K562 (cell line): ENCODE measurements around the gene TRDMT1. TPM values are rescaled to one million over a fixed set of nuclear protein-coding genes. Genes with fewer than 3 reads are reported as not detected.

Experiments used
- ATAC-seq: fragments of 200-7000 bp; cut with Tn5 transposase; 3 replicates; pipeline ENCODE4 v1.9.1; 2020; ENCODE audit warnings: moderate library complexity
- BruUV-seq: library from RNA; stranded (reverse); fragments of 400-500 nt; replicated peaks from 2 replicates; lab custom pipeline; 2021; lab: Mats Ljungman, UMichigan
- CTCF ChIA-PET: fragments of 300-600 bp; formaldehyde crosslinking; extraction: SDS; loops from one replicate; lab custom pipeline; 2021; ENCODE audit warnings: low intra/inter-chr PET ratio; lab: Yijun Ruan, JAX
- POLR2A ChIA-PET: fragments of 300-600, 350-650 bp; sonication (Branson Sonifier 250); formaldehyde crosslinking; extraction: SDS; loops from one replicate; lab custom pipeline; 2021; ENCODE audit warnings: antibody characterized with exemption, inconsistent platforms; lab: Yijun Ruan, JAX
- DNase-seq, 4 experiments: peaks; one replicate each; pipeline versions ENCODE4 v3.0.0 to v3.0.0-alpha.2; 2011 to 2018; ENCODE audit warnings: low spot score in 3 of 4, mixed read lengths in 3 of 4; ENCODE audit errors: extremely low read depth in 1 of 4
- FAIRE-seq: peaks from 2 replicates; lab custom pipeline; 2011; peaks lifted over from hg19 to GRCh38; lab: Jason Lieb, UNC
- H2AFZ ChIP-seq: 2 replicates; pipeline ENCODE4 v1.6.0; 2011; ENCODE audit warnings: low read depth, low read length, control low read depth, inconsistent platforms
- H3K27ac ChIP-seq: fragments of 200-600 bp; 3 replicates; pipeline ENCODE4 v1.8.0; 2011; ENCODE audit warnings: low read depth, mild to moderate bottlenecking, control low read depth, inconsistent platforms, low read length, moderate library complexity, mixed read lengths; ENCODE audit errors: extremely low read depth
- H3K27me3 ChIP-seq, 2 experiments: fragments of 300-600 bp in 1 of 2; 2 replicates in 1 of 2; 3 replicates in 1 of 2; pipeline versions ENCODE4 v1.6.0 to v1.8.0; 2011; ENCODE audit warnings: inconsistent platforms in 2 of 2, low read length in 2 of 2, mild to moderate bottlenecking in 1 of 2, mixed read lengths in 1 of 2, moderate library complexity in 1 of 2; ENCODE audit not compliant: control insufficient read depth in 2 of 2, insufficient read depth in 2 of 2
- H3K36me3 ChIP-seq: fragments of 300-600 bp; 3 replicates; pipeline ENCODE4 v1.8.0; 2011; ENCODE audit warnings: mild to moderate bottlenecking, low read length, inconsistent platforms; ENCODE audit not compliant: control insufficient read depth, insufficient read depth
- H3K4me1 ChIP-seq, 2 experiments: fragments of 200-600 bp in 1 of 2; replicated peaks in 1 of 2; 2 replicates in 1 of 2; 3 replicates in 1 of 2; pipeline versions ENCODE4 v1.5.1 to v1.8.0; 2011; ENCODE audit warnings: inconsistent platforms in 2 of 2, low read length in 2 of 2, mild to moderate bottlenecking in 1 of 2, mixed read lengths in 1 of 2, moderate library complexity in 1 of 2; ENCODE audit not compliant: control insufficient read depth in 2 of 2, insufficient read depth in 2 of 2
- H3K4me2 ChIP-seq: 2 replicates; pipeline ENCODE4 v1.6.1; 2011; ENCODE audit warnings: low read length, control low read depth, inconsistent platforms, mixed read lengths; ENCODE audit not compliant: insufficient read depth
- H3K4me3 ChIP-seq: fragments of 200-600 bp; sonication (generic), shearing (Covaris generic); 2 replicates; pipeline ENCODE4 v1.5.1; 2016; ENCODE audit warnings: control low read depth, inconsistent platforms
- H3K79me2 ChIP-seq: fragments of 200-600 bp; 3 replicates; pipeline ENCODE4 v1.8.0; 2011; ENCODE audit warnings: low read length, inconsistent platforms; ENCODE audit not compliant: control insufficient read depth, insufficient read depth
- H3K9ac ChIP-seq, 2 experiments: 2 replicates each; pipeline versions ENCODE4 v1.6.0 to v1.6.1; 2011; ENCODE audit warnings: low read depth in 2 of 2, low read length in 2 of 2, control low read depth in 1 of 2, inconsistent platforms in 1 of 2, mild to moderate bottlenecking in 1 of 2, mixed read lengths in 1 of 2; ENCODE audit not compliant: insufficient read depth in 1 of 2
- H3K9me1 ChIP-seq: one replicate; pipeline ENCODE4 v1.6.0; 2011; ENCODE audit warnings: inconsistent platforms, mild to moderate bottlenecking, low read length, moderate library complexity; ENCODE audit not compliant: control insufficient read depth, insufficient read depth
- H3K9me3 ChIP-seq: replicated peaks from 2 replicates; pipeline ENCODE4 v1.5.1; 2011; ENCODE audit warnings: low read depth, low read length, inconsistent platforms; ENCODE audit not compliant: control insufficient read depth, insufficient read depth
- H4K20me1 ChIP-seq: replicated peaks from 2 replicates; pipeline ENCODE4 v1.6.1; 2011; ENCODE audit warnings: low read length, inconsistent platforms, mixed read lengths; ENCODE audit not compliant: control insufficient read depth, insufficient read depth
- CEBPB ChIP-seq: fragments of 450-650 bp; IDR thresholded peaks from 2 replicates; pipeline ENCODE4 v1.6.1; 2016; ENCODE audit warnings: missing genetic modification characterization, missing compliant biosample characterization
- E2F6 ChIP-seq, 2 experiments: IDR thresholded peaks; 2 replicates each; pipeline ENCODE4 v1.6.1; 2011; ENCODE audit warnings: borderline replicate concordance in 1 of 2, control low read depth in 1 of 2, low read depth in 1 of 2, low read length in 1 of 2, mild to moderate bottlenecking in 1 of 2, mixed read lengths in 1 of 2, moderate library complexity in 1 of 2; ENCODE audit not compliant: insufficient read depth in 1 of 2, insufficient read length in 1 of 2, poor library complexity in 1 of 2, severe bottlenecking in 1 of 2; ENCODE audit errors: extremely low read depth in 1 of 2
- FOXK2 ChIP-seq, 2 experiments: fragments of 450-650 bp; IDR thresholded peaks in 1 of 2; conservative IDR thresholded peaks in 1 of 2; 2 replicates each; pipeline ENCODE4 v1.6.1; 2016; ENCODE audit warnings: low read depth in 2 of 2, mild to moderate bottlenecking in 1 of 2
- GATAD2A ChIP-seq: fragments of 450-650 bp; IDR thresholded peaks from 2 replicates; pipeline ENCODE4 v1.6.1; 2017
- GTF2F1 ChIP-seq: IDR thresholded peaks from 2 replicates; pipeline ENCODE4 v1.6.1; 2011; ENCODE audit warnings: low read depth, low read length, improper control_type of control experiment
- HIVEP1 ChIP-seq: fragments of 250-450 bp; sonication (Bioruptor Pico); IDR thresholded peaks from 2 replicates; pipeline ENCODE4 v1.4.0; 2020; ENCODE audit warnings: mild to moderate bottlenecking
- MXD1 ChIP-seq: fragments of 250-450 bp; sonication (Bioruptor Pico); IDR thresholded peaks from 2 replicates; pipeline ENCODE4 v1.8.0; 2021; ENCODE audit warnings: borderline replicate concordance, mild to moderate bottlenecking, moderate library complexity; ENCODE audit not compliant: poor library complexity, severe bottlenecking
- PATZ1 ChIP-seq: fragments of 250-450 bp; sonication (Bioruptor Pico); IDR thresholded peaks from 2 replicates; pipeline ENCODE4 v1.5.0; 2020; ENCODE audit warnings: mild to moderate bottlenecking, borderline replicate concordance
- PCBP1 ChIP-seq: fragments of 200-400 bp; formaldehyde crosslinking; IDR thresholded peaks from 2 replicates; pipeline ENCODE4 v1.6.1; 2018; ENCODE audit warnings: mild to moderate bottlenecking, low read depth, low read length; ENCODE audit not compliant: poor library complexity, severe bottlenecking
- SMAD1 ChIP-seq: fragments of 150-350 bp; IDR thresholded peaks from 2 replicates; pipeline ENCODE4 v1.6.1; 2014; ENCODE audit warnings: low read length, low read depth; ENCODE audit not compliant: partially characterized antibody
- ZNF280A ChIP-seq: fragments of 450-650 bp; IDR thresholded peaks from 2 replicates; pipeline ENCODE4 v1.6.1; 2018; ENCODE audit warnings: mild to moderate bottlenecking, low read depth; ENCODE audit not compliant: partially characterized antibody
- ZNF449 ChIP-seq: fragments of 250-450 bp; sonication (Bioruptor Pico); IDR thresholded peaks from 2 replicates; pipeline ENCODE4 v1.8.0; 2022; ENCODE audit warnings: moderate library complexity, mild to moderate bottlenecking, inconsistent platforms
- ZNF830 ChIP-seq: fragments of 250-450 bp; sonication (Bioruptor Pico); IDR thresholded peaks from 2 replicates; pipeline ENCODE4 v1.5.0; 2021; ENCODE audit warnings: mild to moderate bottlenecking
- WGBS: fragments of 100-300 bp; shearing (Covaris generic); methylation state at CpG from one replicate; pipeline ENCODE4 v1.1.6; 2016; ENCODE audit warnings: low coverage, mixed read lengths; ENCODE audit not compliant: insufficient coverage; ENCODE audit errors: missing lambda C conversion rate; 5-methylcytosine and 5-hydroxymethylcytosine counted together
- in situ Hi-C: fragments of 300-500 bp; cut with MboI; formaldehyde crosslinking; loops from 4 replicates; pipeline ENCODE4 v1.15.0; 2018; ENCODE audit warnings: inconsistent platforms, mixed read lengths
- intact Hi-C: fragments of 100-400 bp; cut with micrococcal nuclease; formaldehyde crosslinking; loops from 2 replicates; pipeline ENCODE4 v1.14.2; 2022
- polyA plus RNA-seq, 8 experiments: library from polyadenylated mRNA; depleted of rRNA in 4 of 8; stranded (reverse) in 5 of 8; unstranded in 3 of 8; fragments of >200 nt; fragmentation: Nextera tagmentation in 2 of 8; fragmentation: Illumina TruSeq in 1 of 8; extraction: Ambion mirVana in 2 of 8; extraction: Trizol in 1 of 8; gene quantifications; 2 replicates each; pipeline versions ENCODE4 v1.2.1 to v1.2.3, GENCODE V29; 2011 to 2014; ENCODE audit warnings: inconsistent platforms in 1 of 8, missing spikeins in 1 of 8
- total RNA-seq, 7 experiments: library from RNA; depleted of rRNA in 6 of 7; stranded (reverse); fragments of >200 nt in 6 of 7; fragmentation: Illumina TruSeq in 2 of 7; extraction: Trizol in 2 of 7; gene quantifications; 2 replicates each; pipeline versions ENCODE4 v1.2.1 to v1.2.3, GENCODE V29; 2011 to 2021; ENCODE audit warnings: low replicate concordance in 1 of 7

Gene TRDMT1
- total and polyA plus RNA-seq, 9 of the 15 experiments (the other 6 are each of a cell fraction or from before 2014, with no cell fraction given) = 5.4 to 12.6 (median 9.3) TPM

GRCh38 chr10:17216217-17216900 is 14.9 kb upstream of the TRDMT1 start:
- Histone ChIP-seq H4K20me1 (no peaks in the 10 kb centered on the region), H3K9me3 (no peaks in the 10 kb centered on the region), H3K4me1 (peaks cover 5 to 44% of the 10 kb centered on the region in 2 experiments), H3K79me2 (0 out of 3 replicates have a peak, but pooled peaks cover 2% of the 10 kb centered on the region), H2AFZ (peak overlapping the region; percentile 69), H3K9ac (peak overlapping the region; percentile 50 to 60; a peak in 3 of 4 replicates), H3K36me3 (no peaks in the 10 kb centered on the region), H3K4me3 (no peak overlapping the region), H3K27ac (peak overlapping the region; percentile 88), H3K27me3 (no peaks in the 10 kb centered on the region), H3K9me1 (no peaks in the 10 kb centered on the region), H3K4me2 (peak overlapping the region; percentile 5)
- peak; percentile 79 for FAIRE-seq
- intact Hi-C loops = loop anchor here (1.0 kb wide), 1 partner anchor 12 kb away; the partner anchor contains the start of gene VIM
- in situ Hi-C loops = no loop called here
- BruUV-seq = TSS peak; percentile 84
- POLR2A ChIA-PET = interaction anchor here (1.2 to 2.0 kb wide), 4 partner anchors 10 to 19 kb away, joined by 4 to 8 read pairs (median 5); partner anchors contain the start of gene TRDMT1
- peak; percentile 89 for ATAC-seq
- 69% methylated on average over 5 of the region's 5 CpGs for WGBS
- DNase-seq = peak; percentile 32 to 87 (median 60)
- CTCF ChIA-PET = no interaction called here
- TF ChIP-seq ZNF449 = no peak
- no peak for TF ChIP-seq ZNF280A
- TF ChIP-seq MXD1 (CRISPR knock-in tag) = no peak
- no peak for TF ChIP-seq HIVEP1 (CRISPR knock-in tag)
- peak; percentile 98 for TF ChIP-seq CEBPB (tag)
- no peak for TF ChIP-seq PCBP1
- no peak for TF ChIP-seq SMAD1
- TF ChIP-seq FOXK2 (conservative IDR thresholded peaks at IDR 0.05 in 1 of 2, IDR thresholded peaks at IDR 0.05 in 1 of 2; ENCODE audit: low read depth in 2 of 2) = no peak
- no peak for TF ChIP-seq E2F6 (IDR thresholded peaks at IDR 0.05; ENCODE audit: borderline replicate concordance in 1 of 2, extremely low read depth in 1 of 2, insufficient read depth in 1 of 2, insufficient read length in 1 of 2, low read depth in 1 of 2, low read length in 1 of 2, poor library complexity in 1 of 2, severe bottlenecking in 1 of 2)
- no peak for TF ChIP-seq PATZ1 (CRISPR knock-in tag)
- no peak for TF ChIP-seq ZNF830 (CRISPR knock-in tag)
- no peak for TF ChIP-seq GATAD2A
- TF ChIP-seq GTF2F1 = 0 out of 2 replicates have a peak, but pooled peaks have one; percentile 47
